HG02571 (cell line): ENCODE results near the gene ADGRG3.

Experiments
- ATAC-seq: cut with Tn5 transposase; IDR thresholded peaks from one replicate; pipeline ENCODE4 v1.9.1; 2021; ENCODE audit warnings: mild to moderate bottlenecking, moderate library complexity; ENCODE audit not compliant: unreplicated experiment

Gene ADGRG3

GRCh38 chr16:57645691-57646387 lies 22.3 kb upstream of the ADGRG3 start:
- ATAC-seq = no peak

GRCh38 chr16:57646388-57647039 lies 21.6 kb upstream of the ADGRG3 start:
- ATAC-seq = no peak

- no peak for ATAC-seq
Measured at GRCh38 chr16:57647136-57647875, 20.8 kb upstream of the ADGRG3 start.

GRCh38 chr16:57648125-57648524 lies 20.0 kb upstream of the ADGRG3 start:
- no peak for ATAC-seq

GRCh38 chr16:57648581-57649442 lies 19.3 kb upstream of the ADGRG3 start:
- no peak for ATAC-seq

GRCh38 chr16:57649443-57649751 lies 18.7 kb upstream of the ADGRG3 start:
- no peak for ATAC-seq

- no peak for ATAC-seq
Measured at GRCh38 chr16:57649846-57650245, 18.3 kb upstream of the ADGRG3 start.

- ATAC-seq = no peak
Measured at GRCh38 chr16:57651344-57652333, 16.5 kb upstream of the ADGRG3 start.

GRCh38 chr16:57652695-57653471 lies 15.2 kb upstream of the ADGRG3 start:
- ATAC-seq = no peak

GRCh38 chr16:57653936-57654335 lies 14.2 kb upstream of the ADGRG3 start:
- ATAC-seq = no peak

- no peak for ATAC-seq
Measured at GRCh38 chr16:57656342-57656955, 11.7 kb upstream of the ADGRG3 start.

GRCh38 chr16:57657228-57657627 lies 10.9 kb upstream of the ADGRG3 start:
- ATAC-seq = no peak

- no peak for ATAC-seq
Measured at GRCh38 chr16:57658130-57658877, 9.8 kb upstream of the ADGRG3 start.

GRCh38 chr16:57658878-57659674 lies 9.0 kb upstream of the ADGRG3 start:
- ATAC-seq = no peak

- ATAC-seq = no peak
Measured at GRCh38 chr16:57660715-57661463, 7.2 kb upstream of the ADGRG3 start.

- no peak for ATAC-seq
Measured at GRCh38 chr16:57661510-57661909, 6.6 kb upstream of the ADGRG3 start.
